ENCODE measurements around the gene CDH20.

Gene CDH20

GRCh38 chr18:61551586-61551985, 218.4 kb downstream of the CDH20 start:
- in situ Hi-C loops (cut with HindIII; ENCODE audit: low sequenced_read_pairs), result no loop called here
- no peak overlapping the region for H3K4me3 ChIP-seq (ENCODE audit: low read depth, low read length)
- peak; percentile 86 for DNase-seq (ENCODE audit: low read depth, low spot score)
- peak; percentile 95 for TF ChIP-seq CTCF (IDR thresholded peaks at IDR 0.05; ENCODE audit: low read depth, low read length)

GRCh38 chr18:61553045-61553659, 219.9 kb downstream of the CDH20 start:
- no peak for DNase-seq (ENCODE audit: low read depth, low spot score)
- no peak for TF ChIP-seq CTCF (IDR thresholded peaks at IDR 0.05; ENCODE audit: low read depth, low read length)
- H3K4me3 ChIP-seq (ENCODE audit: low read depth, low read length), result no peak overlapping the region
- in situ Hi-C loops (cut with HindIII; ENCODE audit: low sequenced_read_pairs), result no loop called here

GRCh38 chr18:61554117-61554776, 221.0 kb downstream of the CDH20 start:
- TF ChIP-seq CTCF (IDR thresholded peaks at IDR 0.05; ENCODE audit: low read depth, low read length), result no peak
- no peak overlapping the region for H3K4me3 ChIP-seq (ENCODE audit: low read depth, low read length)
- in situ Hi-C loops (cut with HindIII; ENCODE audit: low sequenced_read_pairs), result no loop called here
- no peak for DNase-seq (ENCODE audit: low read depth, low spot score)

GRCh38 chr18:61554946-61555361, 221.7 kb downstream of the CDH20 start:
- in situ Hi-C loops (cut with HindIII; ENCODE audit: low sequenced_read_pairs), result no loop called here
- TF ChIP-seq CTCF (IDR thresholded peaks at IDR 0.05; ENCODE audit: low read depth, low read length), result no peak
- H3K4me3 ChIP-seq (ENCODE audit: low read depth, low read length), result no peak overlapping the region
- DNase-seq (ENCODE audit: low read depth, low spot score), result peak; percentile 41

GRCh38 chr18:61556316-61556715, 223.1 kb downstream of the CDH20 start:
- DNase-seq (ENCODE audit: low read depth, low spot score), result no peak
- no peak overlapping the region for H3K4me3 ChIP-seq (ENCODE audit: low read depth, low read length)
- in situ Hi-C loops (cut with HindIII; ENCODE audit: low sequenced_read_pairs), result no loop called here
- no peak for TF ChIP-seq CTCF (IDR thresholded peaks at IDR 0.05; ENCODE audit: low read depth, low read length)

GRCh38 chr18:61556862-61557261, 223.6 kb downstream of the CDH20 start:
- in situ Hi-C loops (cut with HindIII; ENCODE audit: low sequenced_read_pairs), result no loop called here
- TF ChIP-seq CTCF (IDR thresholded peaks at IDR 0.05; ENCODE audit: low read depth, low read length), result no peak
- H3K4me3 ChIP-seq (ENCODE audit: low read depth, low read length), result no peak overlapping the region

More at GRCh38 chr18:61556862-61557261, 223.6 kb downstream of the CDH20 start:
- DNase-seq (ENCODE audit: low read depth, low spot score), result no peak
